Fibroblast of pulmonary artery (primary cell): Measurements from ENCODE around the gene TNPO2.

Experiments
- DNase-seq: peaks from one replicate; pipeline ENCODE4 v3.0.0-alpha.2; 2010; ENCODE audit warnings: low read depth
- H3K4me3 ChIP-seq: replicated peaks from 2 replicates; pipeline ENCODE4 v1.5.1; 2011; ENCODE audit warnings: low read depth, mild to moderate bottlenecking, control low read depth, low read length, moderate library complexity
- CTCF ChIP-seq: IDR thresholded peaks from 2 replicates; pipeline ENCODE4 v1.5.1; 2011; ENCODE audit warnings: mild to moderate bottlenecking, control low read depth, low read length, inconsistent platforms; ENCODE audit errors: missing control alignments

TNPO2 gene

GRCh38 chr19:12657966-12658365, 65.8 kb downstream of the TNPO2 start:
- no peak for TF ChIP-seq CTCF
- no peak overlapping the region for H3K4me3 ChIP-seq

GRCh38 chr19:12656899-12657571, 66.7 kb downstream of the TNPO2 start:
- H3K4me3 ChIP-seq: no peak overlapping the region
- no peak for DNase-seq
- TF ChIP-seq CTCF: no peak

More at GRCh38 chr19:12657966-12658365, 65.8 kb downstream of the TNPO2 start:
- DNase-seq: no peak

- no peak overlapping the region for H3K4me3 ChIP-seq
- no peak for DNase-seq
- TF ChIP-seq CTCF: no peak
Measured at GRCh38 chr19:12655546-12655945, 68.2 kb downstream of the TNPO2 start.

GRCh38 chr19:12652219-12652618, 71.5 kb downstream of the TNPO2 start:
- no peak for DNase-seq
- TF ChIP-seq CTCF: no peak
- no peak overlapping the region for H3K4me3 ChIP-seq

GRCh38 chr19:12649941-12650340, 73.8 kb downstream of the TNPO2 start:
- no peak for DNase-seq
- no peak for TF ChIP-seq CTCF
- no peak overlapping the region for H3K4me3 ChIP-seq
